GM12878 (cell line): ENCODE measurements around the gene IGF1R. TPM values are rescaled to one million over a fixed set of nuclear protein-coding genes. Genes with fewer than 3 reads are reported as not detected.

Source experiments
- ATAC-seq: fragments of 200-7000 bp; cut with Tn5 transposase; 3 replicates; pipeline ENCODE4 v1.9.1; 2020; ENCODE audit warnings: mild to moderate bottlenecking, moderate library complexity
- BruUV-seq: library from RNA; stranded (reverse); fragments of 400-500 nt; replicated peaks from 2 replicates; lab custom pipeline; 2021; lab: Mats Ljungman, UMichigan
- CTCF ChIA-PET: fragments of 300-600 bp; sonication (Branson Sonifier 250); formaldehyde crosslinking; extraction: SDS; loops from one replicate; lab custom pipeline; 2021; ENCODE audit warnings: inconsistent platforms; lab: Yijun Ruan, JAX
- POLR2A ChIA-PET: fragments of 350-600 bp; formaldehyde crosslinking; extraction: SDS; loops from one replicate; lab custom pipeline; 2021; ENCODE audit warnings: inconsistent platforms; lab: Charles Lee
- RAD21 ChIA-PET: fragments of 300-600 bp; sonication (Branson Sonifier 250); formaldehyde crosslinking; loops from one replicate; lab custom pipeline; 2023; ENCODE audit warnings: antibody characterized with exemption; ENCODE audit not compliant: unreplicated experiment; lab: Charles Lee
- SMC1A ChIA-PET: fragments of 300-600 bp; sonication (Branson Sonifier 250); formaldehyde crosslinking; loops from one replicate; lab custom pipeline; 2023; ENCODE audit not compliant: unreplicated experiment, uncharacterized antibody; lab: Charles Lee
- DNase-seq: peaks from one replicate; pipeline ENCODE4 v3.0.0-alpha.2; 2011; ENCODE audit warnings: low read depth, low spot score
- FAIRE-seq: peaks from 3 replicates; lab custom pipeline; 2011; peaks lifted over from hg19 to GRCh38; lab: Jason Lieb, UNC
- H2AFZ ChIP-seq: 2 replicates; pipeline ENCODE4 v1.6.0; 2011; ENCODE audit warnings: low read depth, low read length, control low read depth; ENCODE audit not compliant: control insufficient read depth
- H3K27ac ChIP-seq: 2 replicates; pipeline ENCODE4 v1.5.1; 2011; ENCODE audit warnings: control low read depth; ENCODE audit not compliant: control insufficient read depth, insufficient read depth
- H3K27me3 ChIP-seq, 2 experiments: replicated peaks in 1 of 2; 2 replicates each; pipeline versions ENCODE4 v1.6.0 to v1.6.1; 2011; ENCODE audit warnings: low read length in 1 of 2; ENCODE audit not compliant: control insufficient read depth in 2 of 2, insufficient read depth in 2 of 2
- H3K36me3 ChIP-seq, 2 experiments: 2 replicates each; pipeline ENCODE4 v1.5.1; 2011; ENCODE audit warnings: low read length in 1 of 2; ENCODE audit not compliant: control insufficient read depth in 2 of 2, insufficient read depth in 2 of 2
- H3K4me1 ChIP-seq: 2 replicates; pipeline ENCODE4 v1.6.1; 2011; ENCODE audit warnings: mild to moderate bottlenecking, low read length, moderate library complexity, mixed read lengths; ENCODE audit not compliant: control insufficient read depth, insufficient read depth
- H3K4me2 ChIP-seq: 2 replicates; pipeline ENCODE4 v1.6.0; 2011; ENCODE audit warnings: control low read depth; ENCODE audit not compliant: control insufficient read depth, insufficient read depth
- H3K4me3 ChIP-seq: fragments of 200-600 bp; sonication (generic); 2 replicates; pipeline ENCODE4 v1.5.1; 2016
- H3K79me2 ChIP-seq: 2 replicates; pipeline ENCODE4 v1.6.0; 2011; ENCODE audit warnings: low read length; ENCODE audit not compliant: control insufficient read depth, insufficient read depth
- H3K9ac ChIP-seq: 2 replicates; pipeline ENCODE4 v1.8.0; 2011; ENCODE audit warnings: low read length, control low read depth, mixed read lengths; ENCODE audit not compliant: control insufficient read depth, insufficient read depth
- H3K9me3 ChIP-seq: replicated peaks from 3 replicates; pipeline ENCODE4 v1.5.1; 2011; ENCODE audit warnings: mild to moderate bottlenecking, low read length; ENCODE audit not compliant: control insufficient read depth, insufficient read depth
- H4K20me1 ChIP-seq: 2 replicates; pipeline ENCODE4 v1.6.0; 2011; ENCODE audit not compliant: control insufficient read depth, insufficient read depth
- POLR2AphosphoS2 ChIP-seq: IDR thresholded peaks from 2 replicates; pipeline ENCODE4 v1.6.1; 2011; ENCODE audit warnings: low read depth, mild to moderate bottlenecking, low read length, improper control_type of control experiment, moderate library complexity
- WGBS: methylation state at CpG from one replicate; pipeline ENCODE4 v1.1.6; 2016; ENCODE audit warnings: low lambda C conversion rate; ENCODE audit not compliant: insufficient replicate concordance, insufficient coverage; ENCODE audit errors: missing lambda C conversion rate; 5-methylcytosine and 5-hydroxymethylcytosine counted together
- in situ Hi-C: fragments of 300-500 bp; cut with MboI; formaldehyde crosslinking; loops from 9 replicates; pipeline ENCODE4 v1.14.3; 2018; ENCODE audit warnings: mixed read lengths
- intact Hi-C: fragments of 100-400 bp; cut with micrococcal nuclease; formaldehyde crosslinking; loops from one replicate; pipeline ENCODE4 v1.14.2; 2022; ENCODE audit not compliant: unreplicated experiment
- polyA plus RNA-seq, 11 experiments: library from polyadenylated mRNA; depleted of rRNA in 4 of 11; unstranded in 6 of 11; stranded (reverse) in 5 of 11; fragments of >200 nt; fragmentation: Nextera tagmentation in 4 of 11; fragmentation: Illumina TruSeq in 1 of 11; extraction: Ambion mirVana in 4 of 11; extraction: Trizol in 1 of 11; gene quantifications; 1 replicate in 1 of 11; 2 replicates in 10 of 11; pipeline versions ENCODE4 v1.2.1 to v1.2.3, GENCODE V29; 2011 to 2016; ENCODE audit warnings: inconsistent platforms in 2 of 11, missing spikeins in 2 of 11, low read depth in 1 of 11
- total RNA-seq, 4 experiments: library from RNA; depleted of rRNA in 3 of 4; stranded (reverse); fragments of >200 nt in 3 of 4; fragmentation: Illumina TruSeq in 1 of 4; extraction: Trizol in 1 of 4; gene quantifications; 2 replicates each; pipeline versions ENCODE4 v1.2.1 to v1.2.3, GENCODE V29; 2013 to 2021
- TF ChIP-seq, protein P1 (sequence below): IDR thresholded peaks from 2 replicates; pipeline ENCODE4 v1.6.1; 2011; ENCODE audit warnings: borderline replicate concordance, low read depth, mild to moderate bottlenecking, moderate library complexity, low read length; ENCODE audit not compliant: insufficient read depth, poor library complexity, severe bottlenecking

Gene IGF1R
- total and polyA plus RNA-seq, 10 of the 15 experiments (the other 5 are each of a cell fraction or from before 2014, with no cell fraction given): 0.03 to 2.7 (median 0.66) TPM

- TF ChIP-seq POLR2AphosphoS2: no peak
Observed at GRCh38 chr15:98778263-98778959, 130.1 kb downstream of the IGF1R start (continued).

- no peak overlapping the region for H3K4me2 ChIP-seq
- FAIRE-seq: no peak
Observed at GRCh38 chr15:98778960-98779359, 130.6 kb downstream of the IGF1R start.

More at GRCh38 chr15:98778960-98779359, 130.6 kb downstream of the IGF1R start:
- H3K36me3 ChIP-seq: no peaks in the 10 kb centered on the region
- CTCF ChIA-PET: interaction anchor here (0.7 to 7.1 kb wide), 33 partner anchors 10 to 435 kb away, joined by 3 to 119 read pairs (median 3); no protein-coding TSS in a partner anchor
- ATAC-seq: no peak
- H3K9me3 ChIP-seq: no peaks in the 10 kb centered on the region
- H3K27ac ChIP-seq: no peak overlapping the region
- H4K20me1 ChIP-seq: no peaks in the 10 kb centered on the region
- H3K4me1 ChIP-seq: peaks cover 19% of the 10 kb centered on the region
- SMC1A ChIA-PET: interaction anchor here (0.7 to 4.9 kb wide), 18 partner anchors 9 to 310 kb away, joined by 3 to 40 read pairs (median 4); no protein-coding TSS in a partner anchor
- RAD21 ChIA-PET: interaction anchor here (0.7 to 6.3 kb wide), 7 partner anchors 101 to 312 kb away, joined by 3 to 53 read pairs (median 7); no protein-coding TSS in a partner anchor
- DNase-seq: no peak
- no TSS peak for BruUV-seq
- no peak overlapping the region for H2AFZ ChIP-seq
- no peak overlapping the region for H3K4me3 ChIP-seq
- in situ Hi-C loops: loop anchor here (5.0 to 10.0 kb wide), 2 partner anchors 298 to 436 kb away; no protein-coding TSS in a partner anchor
- H3K27me3 ChIP-seq: no peaks in the 10 kb centered on the region; a peak in 1 of 4 replicates
- no peak overlapping the region for H3K9ac ChIP-seq
- TF ChIP-seq, protein P1, sequence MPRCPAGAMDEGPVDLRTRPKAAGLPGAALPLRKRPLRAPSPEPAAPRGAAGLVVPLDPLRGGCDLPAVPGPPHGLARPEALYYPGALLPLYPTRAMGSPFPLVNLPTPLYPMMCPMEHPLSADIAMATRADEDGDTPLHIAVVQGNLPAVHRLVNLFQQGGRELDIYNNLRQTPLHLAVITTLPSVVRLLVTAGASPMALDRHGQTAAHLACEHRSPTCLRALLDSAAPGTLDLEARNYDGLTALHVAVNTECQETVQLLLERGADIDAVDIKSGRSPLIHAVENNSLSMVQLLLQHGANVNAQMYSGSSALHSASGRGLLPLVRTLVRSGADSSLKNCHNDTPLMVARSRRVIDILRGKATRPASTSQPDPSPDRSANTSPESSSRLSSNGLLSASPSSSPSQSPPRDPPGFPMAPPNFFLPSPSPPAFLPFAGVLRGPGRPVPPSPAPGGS: no peak
- 13% methylated on average over 4 of the region's 4 CpGs for WGBS
- POLR2A ChIA-PET: interaction anchor here (1.0 kb wide), 1 partner anchor 235 kb away, joined by 3 read pairs; no protein-coding TSS in a partner anchor
- intact Hi-C loops: loop anchor here (1.0 to 5.0 kb wide), 7 partner anchors 102 to 433 kb away; no protein-coding TSS in a partner anchor
- no peaks in the 10 kb centered on the region for H3K79me2 ChIP-seq
